BLaER1 treated with 17β-estradiol and CSF1 and Interleukin-3, amounts not matched to agents 10 nM and 100 nM (cell line): Measurements from ENCODE around the gene ARL14EP.

Experiments
- H3K27ac ChIP-seq, 11 experiments: shearing (Covaris generic); formaldehyde crosslinking; 2 replicates each; pipeline ENCODE4 v1.8.1; 2022
- H3K27me3 ChIP-seq, 11 experiments: shearing (Covaris generic); formaldehyde crosslinking; 2 replicates each; pipeline ENCODE4 v1.8.1; 2022
- H3K36me3 ChIP-seq, 11 experiments: shearing (Covaris generic); formaldehyde crosslinking; 2 replicates each; pipeline ENCODE4 v1.8.1; 2022
- H3K4me1 ChIP-seq, 10 experiments: shearing (Covaris generic); formaldehyde crosslinking; 2 replicates each; pipeline ENCODE4 v1.8.1; 2022
- H3K4me2 ChIP-seq, 11 experiments: shearing (Covaris generic); formaldehyde crosslinking; 2 replicates each; pipeline ENCODE4 v1.8.1; 2022
- H3K4me3 ChIP-seq, 10 experiments: shearing (Covaris generic); formaldehyde crosslinking; 2 replicates each; pipeline ENCODE4 v1.8.1; 2022
- H3K9ac ChIP-seq, 11 experiments: shearing (Covaris generic); formaldehyde crosslinking; 2 replicates each; pipeline ENCODE4 v1.8.1; 2022
- H3K9me3 ChIP-seq, 11 experiments: shearing (Covaris generic); formaldehyde crosslinking; replicated peaks in 1 of 11; 2 replicates each; pipeline ENCODE4 v1.8.1; 2022
- H4K20me1 ChIP-seq, 11 experiments: shearing (Covaris generic); formaldehyde crosslinking; 2 replicates each; pipeline ENCODE4 v1.8.1; 2022
- Cebpa-rat ChIP-seq, 11 experiments: shearing (Covaris generic); IDR thresholded peaks; 2 replicates each; pipeline ENCODE4 v1.8.1; 2022

The ARL14EP gene

DNA sequence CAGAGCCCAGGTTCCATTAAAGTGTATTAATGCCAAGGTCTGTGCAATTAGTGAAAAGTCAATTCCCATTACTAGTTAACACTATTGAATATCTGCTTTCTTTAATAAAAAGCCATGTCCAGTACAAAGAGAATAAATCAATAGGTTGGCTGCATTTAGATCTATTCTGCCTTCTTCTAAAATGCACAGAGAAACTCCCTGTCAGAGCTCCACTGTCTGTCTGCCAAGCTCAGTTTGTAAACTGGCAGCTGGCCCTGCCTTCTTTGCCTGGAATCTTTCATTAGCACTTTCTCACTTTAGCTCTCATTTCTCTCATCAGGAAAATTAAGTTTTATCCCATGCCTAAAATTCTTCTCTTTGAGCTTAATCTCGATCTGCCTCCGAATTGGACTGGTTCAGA is 35.6 kb downstream of the ARL14EP start:
- Histone ChIP-seq H3K27ac (no peak overlapping the region), H3K4me2 (no peak overlapping the region), H3K4me3 (no peak overlapping the region), H3K4me1 (peaks cover 0 to 12% (median 10%) of the 10 kb centered on the region in 10 experiments; a peak in 13 of 20 replicates), H3K9me3 (peaks cover 0 to 7% (median 4%) of the 10 kb centered on the region in 11 experiments; a peak in 9 of 22 replicates), H3K9ac (no peak overlapping the region), H3K36me3 (no peaks in the 10 kb centered on the region), H4K20me1 (no peaks in the 10 kb centered on the region), H3K27me3 (no peaks in the 10 kb centered on the region)
- TF ChIP-seq Cebpa-rat (IDR thresholded peaks at IDR 0.05), result no peak

DNA sequence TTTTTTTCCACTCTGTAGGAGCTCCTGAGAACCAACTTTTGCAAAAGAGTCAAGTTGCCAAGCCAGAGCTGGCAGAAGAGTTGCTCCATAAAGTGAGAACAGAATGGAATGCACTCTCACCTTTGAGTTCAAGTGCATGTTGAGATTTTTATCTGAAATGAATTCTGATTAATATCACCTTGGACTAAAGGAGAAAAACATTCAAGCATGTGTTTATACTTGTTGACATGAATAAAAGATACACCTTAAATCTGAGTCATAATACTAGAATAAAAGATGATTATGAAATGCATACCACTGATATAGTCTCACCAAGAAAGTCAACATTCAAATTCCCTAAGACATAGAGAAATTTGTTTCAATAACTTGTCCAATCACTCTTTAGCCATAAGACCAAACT is 37.8 kb downstream of the ARL14EP start:
- Histone ChIP-seq H3K9me3 (no peaks in the 10 kb centered on the region), H3K4me1 (no peaks in the 10 kb centered on the region), H3K27me3 (no peaks in the 10 kb centered on the region), H3K4me3 (no peak overlapping the region), H3K27ac (no peak overlapping the region), H3K4me2 (no peak overlapping the region), H4K20me1 (no peaks in the 10 kb centered on the region), H3K36me3 (no peaks in the 10 kb centered on the region), H3K9ac (no peak overlapping the region)
- TF ChIP-seq Cebpa-rat (IDR thresholded peaks at IDR 0.05), result no peak

DNA sequence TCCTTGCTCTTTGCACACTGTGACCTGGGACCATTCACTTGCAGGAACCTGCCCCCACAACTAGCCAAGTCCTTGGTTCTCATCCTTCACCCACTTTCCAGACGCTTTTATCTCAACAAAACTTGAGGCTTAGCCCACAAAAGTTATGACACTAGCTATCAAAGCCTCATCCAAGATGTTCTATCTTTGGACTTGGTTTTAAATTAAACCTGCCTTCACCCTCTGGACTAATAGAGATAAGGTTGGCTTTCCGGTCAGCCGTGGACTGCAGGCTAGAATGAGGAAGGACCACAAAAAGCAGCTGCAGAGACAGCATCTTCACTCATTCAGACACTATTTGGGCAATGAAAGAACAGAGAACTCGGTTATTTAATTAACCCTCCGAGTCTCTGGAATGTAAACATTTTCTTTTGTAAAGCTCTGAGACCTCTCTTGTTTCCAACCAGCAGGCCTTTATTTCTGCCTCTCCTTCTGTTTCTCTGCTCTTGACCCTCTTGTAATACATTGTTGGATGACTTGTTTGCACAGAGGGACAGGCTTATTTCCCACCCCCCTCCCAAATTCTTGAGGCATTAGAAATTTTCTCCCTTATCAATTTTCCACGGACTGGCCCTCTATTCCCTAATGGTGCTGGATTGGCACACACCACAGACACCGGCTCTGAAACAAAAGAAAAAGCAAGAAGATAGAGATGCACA is 41.4 kb downstream of the ARL14EP start:
- no peak overlapping the region for H3K9ac ChIP-seq
- H3K36me3 ChIP-seq, result no peaks in the 10 kb centered on the region
- H3K4me1 ChIP-seq, result no peaks in the 10 kb centered on the region
- no peak for TF ChIP-seq Cebpa-rat (IDR thresholded peaks at IDR 0.05)
- no peak overlapping the region for H3K4me3 ChIP-seq
- H4K20me1 ChIP-seq, result no peaks in the 10 kb centered on the region
- no peak overlapping the region for H3K4me2 ChIP-seq
- no peaks in the 10 kb centered on the region for H3K27me3 ChIP-seq
- H3K9me3 ChIP-seq, result peaks cover 0 to 7% (median 0%) of the 10 kb centered on the region in 11 experiments; a peak in 6 of 22 replicates
- H3K27ac ChIP-seq, result no peak overlapping the region

DNA sequence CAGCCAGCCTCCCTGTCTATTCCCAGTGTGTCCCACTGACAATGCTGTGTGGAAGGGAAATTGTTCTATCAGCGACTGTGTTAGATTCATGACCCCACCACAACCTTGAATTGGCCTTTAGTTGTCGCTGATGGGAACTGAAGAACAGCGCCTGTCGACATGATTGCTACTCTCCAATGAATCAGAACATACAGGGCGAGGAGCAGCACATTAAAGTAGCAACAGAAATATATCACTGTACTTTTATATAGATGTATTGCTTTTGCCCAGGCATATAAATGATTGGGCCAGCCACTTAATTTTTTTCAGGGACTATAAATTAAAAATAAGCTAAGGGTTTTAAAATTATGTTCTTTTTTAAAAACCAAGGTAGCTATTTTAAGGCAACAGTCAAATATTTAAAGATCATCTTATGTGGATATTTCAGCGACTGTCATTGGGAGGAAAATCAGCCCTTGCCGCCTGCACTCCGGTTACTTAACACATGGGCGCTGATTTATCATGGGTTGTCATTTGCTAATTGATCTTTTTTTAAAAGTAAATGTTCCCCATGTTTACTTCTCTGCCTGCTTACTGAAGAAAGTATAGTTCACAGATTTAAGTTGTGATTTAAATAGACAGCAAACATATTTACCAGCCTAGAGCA is 42.1 kb downstream of the ARL14EP start:
- Histone ChIP-seq H3K27me3 (no peaks in the 10 kb centered on the region), H3K27ac (no peak overlapping the region), H3K9ac (no peak overlapping the region), H3K36me3 (no peaks in the 10 kb centered on the region), H3K4me1 (no peaks in the 10 kb centered on the region), H3K9me3 (peaks cover 0 to 12% (median 0%) of the 10 kb centered on the region in 11 experiments; a peak in 6 of 22 replicates), H3K4me3 (no peak overlapping the region), H3K4me2 (no peak overlapping the region), H4K20me1 (no peaks in the 10 kb centered on the region)
- no peak for TF ChIP-seq Cebpa-rat (IDR thresholded peaks at IDR 0.05)

DNA sequence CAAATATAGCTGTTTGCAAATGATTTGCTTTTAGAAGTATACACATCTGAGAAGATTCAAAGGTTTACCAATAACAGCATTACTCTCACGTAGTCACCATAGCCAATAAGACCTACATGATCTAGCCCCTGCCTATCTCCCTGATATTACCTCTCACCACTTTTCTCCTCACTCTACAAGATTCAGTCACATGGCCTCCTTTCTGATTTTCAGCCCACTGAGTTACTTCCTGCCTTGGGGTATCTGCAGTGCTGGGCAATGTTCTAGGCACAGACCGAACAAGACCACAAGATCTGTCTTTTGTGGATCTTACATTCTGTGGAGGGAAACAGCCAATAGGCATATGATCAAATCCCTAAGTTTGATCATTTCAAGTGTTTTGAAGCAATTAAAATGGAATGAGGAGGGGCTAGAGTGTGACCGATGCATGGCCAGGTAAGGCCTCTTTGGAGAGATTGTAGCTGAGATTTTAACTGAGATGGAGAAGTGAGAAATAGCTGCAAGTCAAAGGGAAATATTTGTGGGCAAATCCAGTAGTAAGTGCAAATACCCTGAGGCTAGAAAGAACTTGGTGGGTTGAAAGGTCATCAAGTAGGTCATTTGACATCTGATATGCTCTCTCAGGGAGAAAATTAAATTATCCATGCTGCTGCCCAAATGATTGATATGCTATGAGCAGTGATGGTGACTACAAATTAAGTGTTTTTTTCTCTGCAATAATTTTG is 43.1 kb downstream of the ARL14EP start:
- TF ChIP-seq Cebpa-rat (IDR thresholded peaks at IDR 0.05), result no peak
- peaks cover 0 to 12% (median 0%) of the 10 kb centered on the region in 11 experiments; a peak in 6 of 22 replicates for H3K9me3 ChIP-seq
- no peak overlapping the region for H3K4me3 ChIP-seq
- no peaks in the 10 kb centered on the region for H3K27me3 ChIP-seq
- H3K9ac ChIP-seq, result no peak overlapping the region
- H3K36me3 ChIP-seq, result no peaks in the 10 kb centered on the region
- H3K4me1 ChIP-seq, result no peaks in the 10 kb centered on the region
- no peak overlapping the region for H3K4me2 ChIP-seq
- no peaks in the 10 kb centered on the region for H4K20me1 ChIP-seq
- no peak overlapping the region for H3K27ac ChIP-seq

DNA sequence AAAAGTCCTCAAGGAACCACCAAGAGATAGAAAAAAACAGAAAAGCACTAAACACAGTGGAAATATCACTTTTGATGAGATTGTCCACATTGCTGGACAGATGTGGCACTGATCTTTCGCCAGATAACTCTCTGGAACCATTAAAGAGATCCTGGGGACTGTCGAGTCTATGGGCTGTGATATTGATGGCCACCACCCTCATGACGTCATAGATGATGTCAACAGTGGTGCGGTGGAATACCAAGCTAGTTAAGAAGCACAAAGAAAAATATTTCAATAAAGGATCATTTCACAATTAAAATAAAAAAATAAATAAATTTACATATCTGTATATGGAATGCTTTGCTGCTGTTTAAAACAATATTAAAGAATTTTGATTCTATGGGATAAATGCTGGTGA is 45.5 kb downstream of the ARL14EP start:
- no peak overlapping the region for H3K4me3 ChIP-seq
- no peak for TF ChIP-seq Cebpa-rat (IDR thresholded peaks at IDR 0.05)

DNA sequence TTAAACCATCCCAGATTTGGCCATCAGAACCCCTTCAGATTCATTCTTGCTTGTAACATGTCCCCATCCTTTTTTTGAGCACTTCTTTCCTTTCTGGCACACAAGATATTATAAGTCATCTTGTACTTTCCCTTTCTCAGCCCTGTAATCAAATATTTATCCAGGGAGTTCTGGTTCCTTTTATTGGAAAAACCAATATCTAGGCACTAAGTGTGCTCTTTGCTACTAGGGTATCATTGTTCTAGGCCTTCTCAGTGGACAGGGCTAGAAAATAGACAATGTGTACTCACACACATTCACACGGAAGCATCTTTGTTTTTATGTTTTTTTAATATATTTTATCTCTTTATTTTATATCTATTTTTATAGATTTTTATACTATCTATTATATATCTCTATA is 47.3 kb downstream of the ARL14EP start:
- Histone ChIP-seq H3K4me1 (no peaks in the 10 kb centered on the region), H3K27ac (no peak overlapping the region), H3K9ac (no peak overlapping the region), H3K4me3 (no peak overlapping the region), H4K20me1 (no peaks in the 10 kb centered on the region), H3K4me2 (no peak overlapping the region), H3K9me3 (peaks cover 0 to 12% (median 0%) of the 10 kb centered on the region in 11 experiments; a peak in 6 of 22 replicates), H3K36me3 (no peaks in the 10 kb centered on the region), H3K27me3 (no peaks in the 10 kb centered on the region)
- TF ChIP-seq Cebpa-rat (IDR thresholded peaks at IDR 0.05), result no peak

More for the DNA sequence above, 45.5 kb downstream of the ARL14EP start:
- H3K36me3 ChIP-seq, result no peaks in the 10 kb centered on the region
- H3K27ac ChIP-seq, result no peak overlapping the region
- H3K27me3 ChIP-seq, result no peaks in the 10 kb centered on the region
- H4K20me1 ChIP-seq, result no peaks in the 10 kb centered on the region
- peaks cover 0 to 12% (median 0%) of the 10 kb centered on the region in 11 experiments; a peak in 6 of 22 replicates for H3K9me3 ChIP-seq
- H3K4me1 ChIP-seq, result no peaks in the 10 kb centered on the region
- H3K4me2 ChIP-seq, result no peak overlapping the region
- no peak overlapping the region for H3K9ac ChIP-seq

DNA sequence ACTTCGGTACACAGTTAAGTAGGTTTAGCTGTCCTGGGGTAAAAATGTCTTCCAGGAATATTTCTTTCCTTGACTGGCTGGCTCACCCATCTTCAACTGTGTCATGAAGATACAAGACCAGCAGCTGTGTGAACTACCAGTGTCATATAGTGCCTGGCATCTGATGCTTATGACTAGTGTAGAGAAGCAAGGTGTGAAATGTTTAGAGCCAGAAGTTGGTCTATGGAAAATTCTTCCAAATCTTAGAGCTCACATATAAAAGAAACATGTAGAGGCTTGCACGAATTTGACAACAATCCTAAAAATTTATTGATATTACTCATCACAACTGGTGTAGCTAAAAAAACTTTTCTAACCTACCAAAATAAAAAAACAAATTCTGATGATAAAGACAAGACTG is 54.4 kb downstream of the ARL14EP start:
- H3K4me2 ChIP-seq, result no peak overlapping the region
- no peak overlapping the region for H3K9ac ChIP-seq
- no peaks in the 10 kb centered on the region for H4K20me1 ChIP-seq
- 0 out of 20 replicates have a peak, but pooled peaks cover 0 to 4% (median 0%) of the 10 kb centered on the region in 10 experiments for H3K4me1 ChIP-seq
- H3K27ac ChIP-seq, result no peak overlapping the region
- no peak overlapping the region for H3K4me3 ChIP-seq
- TF ChIP-seq Cebpa-rat (IDR thresholded peaks at IDR 0.05), result no peak
- no peaks in the 10 kb centered on the region for H3K27me3 ChIP-seq
- no peaks in the 10 kb centered on the region for H3K9me3 ChIP-seq
- no peaks in the 10 kb centered on the region for H3K36me3 ChIP-seq

DNA sequence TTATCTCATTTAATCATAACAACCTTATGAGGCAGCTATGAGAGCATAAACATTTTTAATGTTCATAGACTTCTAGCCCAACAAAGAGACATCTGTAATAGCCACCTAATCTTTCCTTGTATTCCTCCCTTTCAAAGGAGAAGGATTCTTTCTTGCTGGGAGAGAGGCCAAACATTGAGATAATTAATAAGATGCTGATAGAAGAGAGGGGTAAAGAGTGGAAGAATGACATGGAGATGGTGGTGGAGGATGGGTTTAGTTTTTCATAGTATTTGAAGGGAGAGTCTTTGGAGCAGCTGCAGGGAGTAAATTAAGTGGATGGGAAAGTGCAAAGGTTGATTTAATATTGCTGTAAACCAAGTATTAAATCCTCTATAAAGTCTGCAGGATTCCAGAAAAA is 57.9 kb downstream of the ARL14EP start:
- H3K4me1 ChIP-seq, result 0 out of 20 replicates have a peak, but pooled peaks cover 0 to 4% (median 0%) of the 10 kb centered on the region in 10 experiments
- H3K9ac ChIP-seq, result no peak overlapping the region
- no peak for TF ChIP-seq Cebpa-rat (IDR thresholded peaks at IDR 0.05)
- no peak overlapping the region for H3K4me3 ChIP-seq
- no peaks in the 10 kb centered on the region for H4K20me1 ChIP-seq
- no peaks in the 10 kb centered on the region for H3K36me3 ChIP-seq
- no peaks in the 10 kb centered on the region for H3K27me3 ChIP-seq
- H3K9me3 ChIP-seq, result no peaks in the 10 kb centered on the region
- no peak overlapping the region for H3K4me2 ChIP-seq
- H3K27ac ChIP-seq, result no peak overlapping the region
